ENCODE results near the gene ZMIZ2. TPM values are rescaled to one million over a fixed set of nuclear protein-coding genes. Genes with fewer than 3 reads are reported as not detected.

Gene ZMIZ2
- total and polyA plus RNA-seq, 8 donors = 54.0 to 96.1 (median 65.8) TPM

DNA sequence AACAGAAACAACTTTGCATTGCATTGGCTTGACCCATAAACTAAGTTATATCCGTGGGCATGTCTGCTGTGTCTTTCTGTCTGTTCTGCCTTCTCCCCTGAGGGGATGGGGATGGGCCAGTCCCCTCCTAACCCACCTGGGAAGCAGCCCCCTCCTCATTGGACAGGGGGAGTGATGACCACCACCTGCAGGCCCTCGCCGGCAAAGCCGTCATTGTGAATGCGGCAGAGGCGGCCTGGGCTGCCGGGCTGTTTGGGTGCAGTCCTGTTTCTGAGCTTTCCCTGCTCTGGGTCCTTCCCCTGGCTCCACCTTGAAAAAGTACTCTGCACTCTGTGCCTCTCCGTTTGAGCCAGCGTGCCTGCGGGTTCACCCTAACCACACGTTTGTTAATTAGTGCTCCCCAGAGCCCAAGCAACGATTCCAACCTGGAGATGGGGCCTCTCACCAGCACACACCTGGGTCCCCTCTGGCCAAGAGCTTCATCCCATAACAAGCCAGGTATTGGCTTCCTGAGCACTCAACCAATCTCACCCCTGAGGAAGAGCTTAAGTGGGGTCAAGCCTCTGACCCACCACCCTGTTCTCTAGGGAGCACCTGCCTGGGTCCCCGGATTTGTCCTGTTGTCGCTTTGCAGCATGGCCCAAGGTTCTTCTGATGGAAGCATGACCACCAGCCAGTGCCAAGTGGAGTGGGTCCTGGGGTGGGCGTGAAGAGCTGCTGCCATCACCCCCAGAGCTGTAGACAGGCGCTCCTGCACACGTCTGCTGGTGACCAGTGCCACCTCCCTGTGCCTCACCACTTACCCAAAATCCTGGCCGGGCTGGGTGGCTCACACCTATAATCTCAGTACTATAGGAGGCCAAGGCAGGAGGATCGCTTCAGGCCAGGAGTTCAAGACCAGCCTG lies 39.4 kb upstream of the ZMIZ2 start:
- H3K36me3 ChIP-seq = peaks cover 0 to 57% of the 10 kb centered on the region in 2 donors
- H3K27ac ChIP-seq = no peak overlapping the region
- no peak for DNase-seq
- H3K9me3 ChIP-seq = no peaks in the 10 kb centered on the region
- H3K4me1 ChIP-seq = no peaks in the 10 kb centered on the region
- intact Hi-C loops (cut with DNase I) = no loop called here
- TF ChIP-seq, protein P1, sequence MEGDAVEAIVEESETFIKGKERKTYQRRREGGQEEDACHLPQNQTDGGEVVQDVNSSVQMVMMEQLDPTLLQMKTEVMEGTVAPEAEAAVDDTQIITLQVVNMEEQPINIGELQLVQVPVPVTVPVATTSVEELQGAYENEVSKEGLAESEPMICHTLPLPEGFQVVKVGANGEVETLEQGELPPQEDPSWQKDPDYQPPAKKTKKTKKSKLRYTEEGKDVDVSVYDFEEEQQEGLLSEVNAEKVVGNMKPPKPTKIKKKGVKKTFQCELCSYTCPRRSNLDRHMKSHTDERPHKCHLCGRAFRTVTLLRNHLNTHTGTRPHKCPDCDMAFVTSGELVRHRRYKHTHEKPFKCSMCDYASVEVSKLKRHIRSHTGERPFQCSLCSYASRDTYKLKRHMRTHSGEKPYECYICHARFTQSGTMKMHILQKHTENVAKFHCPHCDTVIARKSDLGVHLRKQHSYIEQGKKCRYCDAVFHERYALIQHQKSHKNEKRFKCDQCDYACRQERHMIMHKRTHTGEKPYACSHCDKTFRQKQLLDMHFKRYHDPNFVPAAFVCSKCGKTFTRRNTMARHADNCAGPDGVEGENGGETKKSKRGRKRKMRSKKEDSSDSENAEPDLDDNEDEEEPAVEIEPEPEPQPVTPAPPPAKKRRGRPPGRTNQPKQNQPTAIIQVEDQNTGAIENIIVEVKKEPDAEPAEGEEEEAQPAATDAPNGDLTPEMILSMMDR (IDR thresholded peaks at IDR 0.05) = no peak
- H3K27me3 ChIP-seq = no peaks in the 10 kb centered on the region
- ATAC-seq = no peak
- H3K4me3 ChIP-seq = no peak overlapping the region

- DNase-seq = no peak
- Histone ChIP-seq H3K27me3 (no peaks in the 10 kb centered on the region), H3K9me3 (no peaks in the 10 kb centered on the region), H3K36me3 (peaks cover 0 to 52% of the 10 kb centered on the region in 2 donors), H3K27ac (no peak overlapping the region), H3K4me3 (no peak overlapping the region), H3K4me1 (no peaks in the 10 kb centered on the region)
- TF ChIP-seq, protein P1 (IDR thresholded peaks at IDR 0.05) = no peak
- ATAC-seq = no peak
- intact Hi-C loops (cut with DNase I) = no loop called here
Measured at GRCh38 chr7:44709945-44710596, 38.6 kb upstream of the ZMIZ2 start.

GRCh38 chr7:44711528-44711927 lies 37.1 kb upstream of the ZMIZ2 start:
- intact Hi-C loops (cut with DNase I) = no loop called here
- ATAC-seq = no peak

GRCh38 chr7:44712012-44712411 lies 36.6 kb upstream of the ZMIZ2 start:
- intact Hi-C loops (cut with DNase I) = no loop called here
- ATAC-seq = peak; percentile 70
- H3K27ac ChIP-seq = no peak overlapping the region
- no peak overlapping the region for H3K4me3 ChIP-seq
- TF ChIP-seq, protein P1 (IDR thresholded peaks at IDR 0.05) = no peak
- no peak for DNase-seq
- no peaks in the 10 kb centered on the region for H3K27me3 ChIP-seq
- no peaks in the 10 kb centered on the region for H3K9me3 ChIP-seq
- H3K4me1 ChIP-seq = no peaks in the 10 kb centered on the region
- H3K36me3 ChIP-seq = peaks cover 0 to 33% of the 10 kb centered on the region in 2 donors

More at GRCh38 chr7:44711528-44711927, 37.1 kb upstream of the ZMIZ2 start:
- H3K27ac ChIP-seq = no peak overlapping the region
- peaks cover 0 to 38% of the 10 kb centered on the region in 2 donors for H3K36me3 ChIP-seq
- H3K4me1 ChIP-seq = no peaks in the 10 kb centered on the region
- H3K4me3 ChIP-seq = no peak overlapping the region
- no peak for DNase-seq
- TF ChIP-seq, protein P1 (IDR thresholded peaks at IDR 0.05) = no peak
- no peaks in the 10 kb centered on the region for H3K27me3 ChIP-seq
- H3K9me3 ChIP-seq = no peaks in the 10 kb centered on the region

DNA sequence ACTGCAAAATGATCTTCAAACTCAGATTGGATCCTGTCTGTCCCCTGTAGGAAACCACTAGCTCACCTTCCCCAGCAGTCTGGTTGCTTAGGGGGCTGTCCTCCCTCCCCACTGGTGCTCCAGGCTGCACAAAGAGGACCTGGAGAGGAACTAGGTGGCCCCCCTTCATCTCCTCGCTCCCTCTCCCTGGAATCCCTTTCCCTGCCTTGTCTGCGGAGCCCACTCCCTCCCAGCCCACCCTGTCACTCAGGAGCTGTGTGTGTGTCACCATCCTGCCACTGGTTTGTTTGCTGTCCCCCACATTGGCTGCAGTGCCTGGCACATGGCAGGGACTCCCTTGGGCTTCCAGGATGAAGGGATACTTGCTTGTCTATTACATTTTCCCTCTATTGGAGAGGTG lies 35.5 kb upstream of the ZMIZ2 start:
- Histone ChIP-seq H3K27ac (no peak overlapping the region), H3K27me3 (no peaks in the 10 kb centered on the region), H3K36me3 (peaks cover 0 to 22% of the 10 kb centered on the region in 2 donors), H3K4me1 (no peaks in the 10 kb centered on the region), H3K9me3 (no peaks in the 10 kb centered on the region), H3K4me3 (no peak overlapping the region)
- ATAC-seq = no peak
- DNase-seq = no peak
- intact Hi-C loops (cut with DNase I) = no loop called here
- TF ChIP-seq, protein P1 (IDR thresholded peaks at IDR 0.05) = no peak

All from left lung (tissue), 10 donors.